ENCODE measurements around the gene CDRT15. TPM values are rescaled to one million over a fixed set of nuclear protein-coding genes. Genes with fewer than 3 reads are reported as not detected.

Gene CDRT15
- polyA plus RNA-seq, 1 donor (not counting 4 experiments of a cell fraction or from before 2014, with no cell fraction given): not detected

- Histone ChIP-seq H3K9me3 (ENCODE audit: control insufficient read depth, low read depth, low read length) (no peaks in the 10 kb centered on the region), H3K36me3 (ENCODE audit: control insufficient read depth in 2 of 2, extremely low read depth in 1 of 2, insufficient read depth in 2 of 2, low read length in 2 of 2) (no peaks in the 10 kb centered on the region), H3K4me3 (ENCODE audit: control insufficient read depth in 2 of 3, extremely low read depth in 1 of 3, insufficient read depth in 2 of 3, low read depth in 1 of 3, low read length in 3 of 3) (no peak overlapping the region), H4K20me1 (ENCODE audit: control insufficient read depth, extremely low read depth, insufficient read depth, low read length) (no peaks in the 10 kb centered on the region), H3K9ac (ENCODE audit: control insufficient read depth, extremely low read depth, insufficient read depth, low read length) (no peak overlapping the region), H3K9me1 (ENCODE audit: control insufficient read depth, extremely low read depth, insufficient read depth, low read length) (no peaks in the 10 kb centered on the region), H3K4me1 (ENCODE audit: control insufficient read depth, extremely low read depth, insufficient read depth, low read length) (peaks cover 3% of the 10 kb centered on the region), H3K4me2 (ENCODE audit: control insufficient read depth, extremely low read depth, insufficient read depth, low read depth, low read length) (no peak overlapping the region), H3K27me3 (ENCODE audit: control insufficient read depth, extremely low read depth, insufficient read depth, low read length) (no peaks in the 10 kb centered on the region), H3K27ac (ENCODE audit: control insufficient read depth, insufficient read depth, low read length) (no peak overlapping the region), H2AFZ (ENCODE audit: control insufficient read depth, low read length) (no peak overlapping the region), H3K79me2 (ENCODE audit: control insufficient read depth, insufficient read depth, low read length) (no peaks in the 10 kb centered on the region)
- TF ChIP-seq EZH2 (IDR thresholded peaks at IDR 0.05; ENCODE audit: low read length) (no peak), CTCF (optimal IDR thresholded peaks at IDR 0.05 in 1 of 3, IDR thresholded peaks at IDR 0.05 in 1 of 3, conservative IDR thresholded peaks at IDR 0.05 in 1 of 3; ENCODE audit: extremely low read depth in 1 of 3, insufficient read depth in 2 of 3, low read length in 3 of 3) (no peak)
- FAIRE-seq (no peak), DNase-seq (ENCODE audit: low read depth, low spot score) (no peak)
- dilution Hi-C loops (cut with MboI; ENCODE audit: extremely low pct_ligation_motif_present, low sequenced_read_pairs): no loop called here
Observed at GRCh38 chr17:14225254-14225980, 11.2 kb downstream of the CDRT15 start.

- FAIRE-seq (no peak), DNase-seq (ENCODE audit: low read depth, low spot score) (no peak)
- H3K36me3 ChIP-seq (ENCODE audit: control insufficient read depth in 2 of 2, extremely low read depth in 1 of 2, insufficient read depth in 2 of 2, low read length in 2 of 2): no peaks in the 10 kb centered on the region
- no peaks in the 10 kb centered on the region for H3K9me1 ChIP-seq (ENCODE audit: control insufficient read depth, extremely low read depth, insufficient read depth, low read length)
- H3K79me2 ChIP-seq (ENCODE audit: control insufficient read depth, insufficient read depth, low read length): no peaks in the 10 kb centered on the region
- H3K9me3 ChIP-seq (ENCODE audit: control insufficient read depth, low read depth, low read length): no peaks in the 10 kb centered on the region
- H3K4me2 ChIP-seq (ENCODE audit: control insufficient read depth, extremely low read depth, insufficient read depth, low read depth, low read length): no peak overlapping the region
- dilution Hi-C loops (cut with MboI; ENCODE audit: extremely low pct_ligation_motif_present, low sequenced_read_pairs): no loop called here
- H3K27me3 ChIP-seq (ENCODE audit: control insufficient read depth, extremely low read depth, insufficient read depth, low read length): no peaks in the 10 kb centered on the region
- no peak overlapping the region for H3K9ac ChIP-seq (ENCODE audit: control insufficient read depth, extremely low read depth, insufficient read depth, low read length)
- no peak overlapping the region for H2AFZ ChIP-seq (ENCODE audit: control insufficient read depth, low read length)
- no peak overlapping the region for H3K4me3 ChIP-seq (ENCODE audit: control insufficient read depth in 2 of 3, extremely low read depth in 1 of 3, insufficient read depth in 2 of 3, low read depth in 1 of 3, low read length in 3 of 3)
- no peaks in the 10 kb centered on the region for H4K20me1 ChIP-seq (ENCODE audit: control insufficient read depth, extremely low read depth, insufficient read depth, low read length)
- peaks cover 3% of the 10 kb centered on the region for H3K4me1 ChIP-seq (ENCODE audit: control insufficient read depth, extremely low read depth, insufficient read depth, low read length)
- TF ChIP-seq EZH2 (IDR thresholded peaks at IDR 0.05; ENCODE audit: low read length) (no peak), CTCF (optimal IDR thresholded peaks at IDR 0.05 in 1 of 3, IDR thresholded peaks at IDR 0.05 in 1 of 3, conservative IDR thresholded peaks at IDR 0.05 in 1 of 3; ENCODE audit: extremely low read depth in 1 of 3, insufficient read depth in 2 of 3, low read length in 3 of 3) (no peak)
- H3K27ac ChIP-seq (ENCODE audit: control insufficient read depth, insufficient read depth, low read length): no peak overlapping the region
Observed at GRCh38 chr17:14222611-14223010, 14.1 kb downstream of the CDRT15 start.
